Loucy (cell line): Measurements from ENCODE around the gene TSPO2.
"Not testable (repeated sequence)": the region's sequence is repeated elsewhere in the genome, so short reads cannot be mapped to it uniquely, and the experiment has no call there.

Experiments used
- CTCF ChIP-seq: fragments of 200-600 bp; sonication (generic); conservative IDR thresholded peaks from 2 replicates; pipeline ENCODE4 v1.5.1; 2014; ENCODE audit warnings: mild to moderate bottlenecking, antibody characterized with exemption, low read length
- EZH2phosphoT487 ChIP-seq: fragments of 200-600 bp; IDR thresholded peaks from 2 replicates; pipeline ENCODE4 v1.6.1; 2018; ENCODE audit warnings: antibody characterized with exemption, mild to moderate bottlenecking, moderate library complexity, borderline replicate concordance

GRCh38 chr6:41006980-41007379, 35.3 kb upstream of the TSPO2 start:
- TF ChIP-seq CTCF, EZH2phosphoT487: not testable (repeated sequence)
